ENCODE data around the gene TENT5D. TPM values are rescaled to one million over a fixed set of nuclear protein-coding genes. Genes with fewer than 3 reads are reported as not detected.
"Not testable (repeated sequence)": the region's sequence is repeated elsewhere in the genome, so short reads cannot be mapped to it uniquely, and the experiment has no call there.

Gene TENT5D
- total and polyA plus RNA-seq, 9 donors = not detected

GRCh38 chrX:80468166-80468565, 47.9 kb downstream of the TENT5D start:
- H3K27ac ChIP-seq (ENCODE audit: low read length); H3K9me3 ChIP-seq (replicated peaks; ENCODE audit: control insufficient read depth, low read depth, low read length); H3K4me3 ChIP-seq (ENCODE audit: low read length); H3K4me1 ChIP-seq (ENCODE audit: control insufficient read depth, insufficient read depth, low read length); DNase-seq; H3K27me3 ChIP-seq (ENCODE audit: control insufficient read depth, insufficient read depth, low read length); H3K36me3 ChIP-seq (ENCODE audit: control insufficient read depth, insufficient read depth, low read length): not testable (repeated sequence)
- no CpG with 5 or more reads among the region's 4 CpGs for WGBS (ENCODE audit: insufficient coverage)

GRCh38 chrX:80471582-80471981, 51.3 kb downstream of the TENT5D start:
- H3K9me3 ChIP-seq (replicated peaks; ENCODE audit: control insufficient read depth, low read depth, low read length) = peaks cover 5% of the 10 kb centered on the region
- H3K27me3 ChIP-seq (ENCODE audit: control insufficient read depth, insufficient read depth, low read length) = no peaks in the 10 kb centered on the region
- no peaks in the 10 kb centered on the region for H3K36me3 ChIP-seq (ENCODE audit: control insufficient read depth, insufficient read depth, low read length)
- no peaks in the 10 kb centered on the region for H3K4me1 ChIP-seq (ENCODE audit: control insufficient read depth, insufficient read depth, low read length)
- H3K4me3 ChIP-seq (ENCODE audit: low read length) = no peak overlapping the region
- DNase-seq = no peak
- H3K27ac ChIP-seq (ENCODE audit: low read length) = no peak overlapping the region

- no peaks in the 10 kb centered on the region for H3K4me1 ChIP-seq (ENCODE audit: control insufficient read depth, insufficient read depth, low read length)
- no peak overlapping the region for H3K27ac ChIP-seq (ENCODE audit: low read length)
- no peak overlapping the region for H3K4me3 ChIP-seq (ENCODE audit: low read length)
- no peak for DNase-seq
- H3K36me3 ChIP-seq (ENCODE audit: control insufficient read depth, insufficient read depth, low read length) = no peaks in the 10 kb centered on the region
- peaks cover 11% of the 10 kb centered on the region for H3K9me3 ChIP-seq (replicated peaks; ENCODE audit: control insufficient read depth, low read depth, low read length)
- H3K27me3 ChIP-seq (ENCODE audit: control insufficient read depth, insufficient read depth, low read length) = no peaks in the 10 kb centered on the region
Measured at GRCh38 chrX:80485543-80485942, 65.3 kb downstream of the TENT5D start.

GRCh38 chrX:80486299-80486698, 66.1 kb downstream of the TENT5D start:
- no peaks in the 10 kb centered on the region for H3K36me3 ChIP-seq (ENCODE audit: control insufficient read depth, insufficient read depth, low read length)
- WGBS (ENCODE audit: insufficient coverage) = 63% methylated on average over 1 of the region's 1 CpG
- no peak overlapping the region for H3K27ac ChIP-seq (ENCODE audit: low read length)
- no peaks in the 10 kb centered on the region for H3K4me1 ChIP-seq (ENCODE audit: control insufficient read depth, insufficient read depth, low read length)
- no peak overlapping the region for H3K4me3 ChIP-seq (ENCODE audit: low read length)
- H3K9me3 ChIP-seq (replicated peaks; ENCODE audit: control insufficient read depth, low read depth, low read length) = peaks cover 11% of the 10 kb centered on the region
- DNase-seq = no peak
- H3K27me3 ChIP-seq (ENCODE audit: control insufficient read depth, insufficient read depth, low read length) = no peaks in the 10 kb centered on the region

- Histone ChIP-seq H3K4me1 (ENCODE audit: control insufficient read depth, insufficient read depth, low read length) (no peaks in the 10 kb centered on the region), H3K36me3 (ENCODE audit: control insufficient read depth, insufficient read depth, low read length) (no peaks in the 10 kb centered on the region), H3K27me3 (ENCODE audit: control insufficient read depth, insufficient read depth, low read length) (no peaks in the 10 kb centered on the region), H3K9me3 (replicated peaks; ENCODE audit: control insufficient read depth, low read depth, low read length) (peaks cover 11% of the 10 kb centered on the region), H3K4me3 (ENCODE audit: low read length) (no peak overlapping the region), H3K27ac (ENCODE audit: low read length) (no peak overlapping the region)
- DNase-seq = no peak
Measured at GRCh38 chrX:80489166-80489565, 68.9 kb downstream of the TENT5D start.

Data from muscle of leg (tissue), 11 donors.